HEK293T (cell line): ENCODE results near the gene CHST15.

ENCODE experiments used
- CTCF ChIA-PET: fragments of 350-600 bp; formaldehyde crosslinking; extraction: SDS; loops from one replicate; lab custom pipeline; 2021; ENCODE audit warnings: antibody characterized with exemption, inconsistent platforms; lab: Yijun Ruan, JAX
- POLR2A ChIA-PET: fragments of 350-600 bp; formaldehyde crosslinking; extraction: SDS; loops from one replicate; lab custom pipeline; 2020; ENCODE audit warnings: antibody characterized with exemption, inconsistent platforms; lab: Yijun Ruan, JAX
- DNase-seq: peaks from one replicate; pipeline ENCODE4 v3.0.0; 2012; ENCODE audit warnings: mixed read lengths; ENCODE audit errors: extremely low spot score
- ARNT ChIP-seq: fragments of 450-650 bp; IDR thresholded peaks from 2 replicates; pipeline ENCODE4 v1.6.1; 2017; ENCODE audit warnings: mild to moderate bottlenecking
- BHLHE40 ChIP-seq: fragments of 450-650 bp; IDR thresholded peaks from 2 replicates; pipeline ENCODE4 v1.6.1; 2016; ENCODE audit warnings: mild to moderate bottlenecking, moderate library complexity, borderline replicate concordance
- CTBP1 ChIP-seq: fragments of 450-650 bp; IDR thresholded peaks from 2 replicates; pipeline ENCODE4 v1.6.1; 2016; ENCODE audit warnings: borderline replicate concordance
- ELF4 ChIP-seq: fragments of 450-650 bp; IDR thresholded peaks from 2 replicates; pipeline ENCODE4 v1.6.1; 2017; ENCODE audit warnings: antibody characterized with exemption
- FOXA1 ChIP-seq: fragments of 450-650 bp; IDR thresholded peaks from 2 replicates; pipeline ENCODE4 v1.6.1; 2016; ENCODE audit warnings: mild to moderate bottlenecking
- FOXK2 ChIP-seq: fragments of 450-650 bp; IDR thresholded peaks from 2 replicates; pipeline ENCODE4 v1.6.1; 2016; ENCODE audit warnings: mild to moderate bottlenecking
- FOXM1 ChIP-seq: fragments of 450-650 bp; IDR thresholded peaks from 2 replicates; pipeline ENCODE4 v1.6.1; 2017; ENCODE audit warnings: mild to moderate bottlenecking, borderline replicate concordance
- HDGF ChIP-seq: fragments of 450-650 bp; IDR thresholded peaks from 2 replicates; pipeline ENCODE4 v1.6.1; 2017; ENCODE audit warnings: antibody characterized with exemption, borderline replicate concordance
- L3MBTL2 ChIP-seq: fragments of 450-650 bp; conservative IDR thresholded peaks from 2 replicates; pipeline ENCODE4 v1.6.1; 2016; ENCODE audit warnings: mild to moderate bottlenecking
- LEF1 ChIP-seq: fragments of 450-650 bp; IDR thresholded peaks from 2 replicates; pipeline ENCODE4 v1.6.1; 2017; ENCODE audit warnings: mild to moderate bottlenecking, borderline replicate concordance
- NFRKB ChIP-seq: fragments of 450-650 bp; IDR thresholded peaks from 2 replicates; pipeline ENCODE4 v1.6.1; 2016; ENCODE audit warnings: mild to moderate bottlenecking, moderate library complexity
- SP1 ChIP-seq: fragments of 450-650 bp; IDR thresholded peaks from 2 replicates; pipeline ENCODE4 v1.6.1; 2017
- SUZ12 ChIP-seq: fragments of 450-650 bp; IDR thresholded peaks from 2 replicates; pipeline ENCODE4 v1.6.1; 2016; ENCODE audit warnings: mild to moderate bottlenecking
- TARDBP ChIP-seq: fragments of 450-650 bp; IDR thresholded peaks from 2 replicates; pipeline ENCODE4 v1.6.1; 2016
- ZNF384 ChIP-seq: fragments of 450-650 bp; IDR thresholded peaks from 2 replicates; pipeline ENCODE4 v1.6.1; 2016
- TF ChIP-seq, protein P1 (sequence below): fragments of 450-650 bp; IDR thresholded peaks from 2 replicates; pipeline ENCODE4 v1.6.1; 2016

Gene CHST15

DNA sequence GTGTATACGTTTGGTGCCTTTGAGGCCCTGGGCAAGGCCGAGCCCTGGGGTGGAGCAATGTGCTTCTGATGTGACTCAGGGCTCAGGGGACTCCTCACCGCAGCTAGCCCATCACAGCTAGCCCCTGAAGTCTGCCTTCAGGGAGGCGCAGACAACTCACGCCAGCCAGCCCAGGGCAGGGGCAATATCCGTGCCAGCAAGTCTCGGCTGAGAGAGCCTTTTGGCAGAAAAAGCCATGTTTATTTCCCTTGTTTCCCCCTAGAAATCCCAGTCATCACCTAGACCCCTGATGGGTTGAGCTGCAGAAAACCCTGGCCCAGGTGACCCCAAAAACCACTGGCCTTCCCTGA lies 90.4 kb downstream of the CHST15 start:
- CTCF ChIA-PET: interaction anchor here (0.9 kb wide), 1 partner anchor 8 kb away, joined by 3 read pairs; no protein-coding TSS in a partner anchor
- TF ChIP-seq SUZ12 (no peak), ARNT (no peak), TARDBP (no peak)
- POLR2A ChIA-PET: no interaction called here
- no peak for DNase-seq

DNA sequence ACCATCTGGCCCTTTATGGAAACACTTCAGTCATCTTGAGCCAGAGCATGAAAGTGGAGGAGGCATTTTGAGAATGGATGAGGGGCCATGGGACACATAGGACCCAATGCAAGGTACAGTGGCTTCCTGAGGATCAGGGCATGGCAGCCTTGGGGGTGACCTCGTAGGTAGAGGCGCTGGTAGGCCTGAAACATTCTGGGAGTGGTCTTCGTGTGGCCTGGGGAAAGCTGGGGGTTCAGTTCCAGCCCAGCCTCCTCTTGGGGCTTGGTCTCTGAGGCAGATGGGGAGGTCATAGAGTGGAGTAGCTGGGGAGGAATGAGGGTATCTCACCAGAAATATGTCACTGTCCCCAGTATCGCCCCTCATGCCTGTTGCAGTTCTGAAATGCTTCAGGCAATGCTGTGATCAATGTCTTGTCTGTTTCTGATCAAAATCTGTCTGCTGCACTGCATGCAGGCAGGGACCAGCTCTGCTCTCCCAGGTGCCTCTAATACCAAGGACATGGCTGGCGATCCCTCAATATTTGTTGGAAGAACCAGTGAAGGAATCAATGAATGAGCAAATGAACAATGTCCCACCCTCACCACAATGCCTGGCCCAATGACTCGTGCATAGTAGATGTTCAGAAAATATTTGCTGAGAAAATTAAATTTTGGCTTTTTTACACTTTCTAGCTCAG lies 90.9 kb downstream of the CHST15 start:
- CTCF ChIA-PET: interaction anchor here (0.6 to 0.9 kb wide), 2 partner anchors 8 kb away, joined by 3 read pairs; no protein-coding TSS in a partner anchor
- TF ChIP-seq TARDBP (no peak), SP1 (no peak), FOXK2 (no peak), BHLHE40 (no peak), L3MBTL2 (no peak)
- TF ChIP-seq, protein P1, sequence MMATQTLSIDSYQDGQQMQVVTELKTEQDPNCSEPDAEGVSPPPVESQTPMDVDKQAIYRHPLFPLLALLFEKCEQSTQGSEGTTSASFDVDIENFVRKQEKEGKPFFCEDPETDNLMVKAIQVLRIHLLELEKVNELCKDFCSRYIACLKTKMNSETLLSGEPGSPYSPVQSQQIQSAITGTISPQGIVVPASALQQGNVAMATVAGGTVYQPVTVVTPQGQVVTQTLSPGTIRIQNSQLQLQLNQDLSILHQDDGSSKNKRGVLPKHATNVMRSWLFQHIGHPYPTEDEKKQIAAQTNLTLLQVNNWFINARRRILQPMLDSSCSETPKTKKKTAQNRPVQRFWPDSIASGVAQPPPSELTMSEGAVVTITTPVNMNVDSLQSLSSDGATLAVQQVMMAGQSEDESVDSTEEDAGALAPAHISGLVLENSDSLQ: no peak
- DNase-seq: no peak
- POLR2A ChIA-PET: no interaction called here

DNA sequence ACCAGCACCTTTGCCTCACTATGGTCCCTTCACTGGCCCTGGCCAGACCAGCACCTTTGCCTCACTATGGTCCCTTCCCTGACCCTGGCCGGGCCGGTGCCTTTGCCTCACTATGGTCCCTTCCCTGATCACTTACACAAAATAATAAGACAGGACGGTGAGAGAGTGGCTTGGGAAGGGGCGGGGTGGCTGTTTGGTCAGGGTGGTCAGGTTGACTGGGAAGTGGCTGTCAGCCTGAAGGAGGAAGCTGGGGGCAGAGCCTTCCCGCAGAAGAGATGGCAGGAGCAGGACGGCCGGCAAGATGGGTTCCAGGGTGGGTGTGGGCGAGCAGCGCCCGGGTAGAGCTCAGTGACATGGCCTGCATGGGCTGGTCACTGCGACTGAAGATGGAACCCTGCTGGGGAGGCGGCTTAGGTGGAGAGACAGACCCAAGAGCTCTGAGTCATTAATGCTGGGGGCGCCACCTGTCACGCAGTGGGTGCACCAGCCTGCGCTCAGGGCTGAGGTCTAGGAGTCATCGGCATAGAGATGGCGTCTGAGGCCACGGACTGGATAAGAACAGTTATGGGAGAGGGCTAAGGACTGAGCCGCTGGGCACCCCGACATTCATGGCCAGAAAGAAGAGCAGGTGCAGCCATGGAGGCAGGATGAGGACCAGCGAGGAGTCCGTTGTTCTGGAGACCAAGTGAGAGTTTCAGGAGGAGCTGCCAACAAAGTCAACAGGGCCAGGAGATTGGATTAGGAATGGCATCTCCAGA lies 91.8 kb downstream of the CHST15 start:
- CTCF ChIA-PET: no interaction called here
- DNase-seq: no peak

DNA sequence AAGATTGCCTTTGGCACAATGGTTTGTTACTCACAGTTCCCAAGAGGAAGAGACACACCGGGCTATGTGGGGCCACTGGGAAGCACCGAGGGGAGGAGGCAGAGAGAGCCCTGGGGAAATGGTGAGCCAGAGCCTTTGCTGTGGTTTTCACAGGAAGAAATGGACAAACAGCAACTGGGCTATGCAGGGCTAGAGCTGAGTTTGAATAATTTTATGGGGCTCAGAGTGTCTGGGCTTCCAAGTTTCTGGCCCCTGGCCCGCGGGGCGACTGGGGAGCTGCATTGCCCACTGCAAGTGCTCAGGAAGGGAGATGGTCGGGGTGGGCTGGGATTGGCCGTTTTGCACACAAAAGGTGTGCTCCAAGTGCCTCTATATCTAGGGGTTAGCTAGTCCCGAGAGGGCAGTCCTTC lies 92.6 kb downstream of the CHST15 start:
- no peak for DNase-seq
- CTCF ChIA-PET: no interaction called here
- no peak for TF ChIP-seq TARDBP
- TF ChIP-seq SUZ12: no peak
- TF ChIP-seq SP1: no peak
- TF ChIP-seq L3MBTL2: no peak
- TF ChIP-seq FOXK2: no peak
- no peak for TF ChIP-seq NFRKB
- no peak for TF ChIP-seq FOXA1
- TF ChIP-seq CTBP1: no peak
- no peak for TF ChIP-seq FOXM1
- no peak for TF ChIP-seq ELF4
- TF ChIP-seq, protein P1: no peak
- TF ChIP-seq LEF1: no peak
- no peak for TF ChIP-seq HDGF

More for the DNA sequence above, 91.8 kb downstream of the CHST15 start:
- POLR2A ChIA-PET: no interaction called here
- no peak for TF ChIP-seq L3MBTL2
- TF ChIP-seq, protein P1: no peak
- no peak for TF ChIP-seq ELF4
- no peak for TF ChIP-seq SUZ12
- no peak for TF ChIP-seq SP1
- TF ChIP-seq TARDBP: no peak
- TF ChIP-seq HDGF: no peak
- no peak for TF ChIP-seq FOXM1
- TF ChIP-seq FOXK2: no peak
- TF ChIP-seq LEF1: no peak
- TF ChIP-seq FOXA1: no peak
- TF ChIP-seq CTBP1: no peak
- TF ChIP-seq NFRKB: no peak
- no peak for TF ChIP-seq BHLHE40
- TF ChIP-seq ZNF384: no peak
- TF ChIP-seq ARNT: no peak

DNA sequence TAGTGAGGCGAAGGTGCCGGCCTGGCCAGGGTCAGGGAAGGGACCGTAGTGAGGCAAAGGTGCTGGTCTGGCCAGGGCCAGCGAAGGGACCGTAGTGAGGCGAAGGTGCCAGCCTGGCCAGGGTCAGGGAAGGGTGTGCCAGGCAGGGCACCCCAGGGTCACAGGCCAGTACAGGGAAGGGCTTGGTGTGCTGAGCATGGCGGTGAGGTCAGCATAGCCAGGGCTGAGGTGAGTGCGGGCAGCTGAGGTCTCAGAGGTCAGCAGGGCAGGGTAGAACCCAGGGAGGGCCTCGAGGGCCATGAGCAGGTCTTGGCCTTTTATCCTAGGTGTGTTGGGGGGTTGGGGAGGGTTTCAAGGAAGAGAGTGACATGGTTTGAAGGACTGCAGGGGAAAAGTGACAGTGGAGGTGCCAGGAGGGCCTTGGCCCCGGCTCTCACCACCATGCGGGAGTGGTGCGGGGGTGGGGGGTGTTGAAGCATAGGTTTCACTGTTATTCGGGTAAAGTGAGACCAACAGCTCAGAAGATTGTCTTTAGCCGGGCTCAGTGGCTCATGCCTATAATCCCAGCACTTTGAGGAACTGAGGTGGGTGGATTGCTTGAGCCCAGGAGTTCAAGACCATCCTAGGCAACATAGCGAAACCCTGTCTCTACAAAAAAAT lies 93.3 kb downstream of the CHST15 start:
- no peak for DNase-seq
- ChIA-PET CTCF (no interaction called here), POLR2A (no interaction called here)
- TF ChIP-seq FOXA1 (no peak), FOXM1 (no peak), ARNT (no peak), SUZ12 (no peak), NFRKB (no peak), CTBP1 (no peak), HDGF (no peak), L3MBTL2 (no peak), LEF1 (no peak), ELF4 (no peak), FOXK2 (no peak), TARDBP (no peak), BHLHE40 (no peak), ZNF384 (no peak), SP1 (no peak)
- TF ChIP-seq, protein P1: no peak

More for the DNA sequence above, 92.6 kb downstream of the CHST15 start:
- POLR2A ChIA-PET: no interaction called here
